Vagina (tissue), 2 donors: ENCODE results near the gene RFTN2. TPM values are rescaled to one million over a fixed set of nuclear protein-coding genes. Genes with fewer than 3 reads are reported as not detected.

Experiments used
- DNase-seq, 2 donors: peaks; one replicate each; pipeline ENCODE4 v3.0.0-alpha.2; 2017; ENCODE audit errors: extremely low spot score in 2 of 2
- H3K27ac ChIP-seq: fragments of 200-600 bp; sonication (generic); one replicate; pipeline ENCODE4 v1.5.1; 2019
- H3K27me3 ChIP-seq: fragments of 200-600 bp; sonication (generic); one replicate; pipeline ENCODE4 v1.5.1; 2019
- H3K36me3 ChIP-seq, 2 donors: fragments of 200-600 bp; sonication (generic); one replicate each; pipeline ENCODE4 v1.5.1; 2017 to 2019
- H3K4me1 ChIP-seq: fragments of 200-600 bp; sonication (generic); one replicate; pipeline ENCODE4 v1.5.1; 2019
- H3K4me3 ChIP-seq, 2 donors: fragments of 200-600 bp; sonication (generic); 1 replicate in 1 of 2; 2 replicates in 1 of 2; pipeline ENCODE4 v1.5.1; 2016 to 2019
- H3K9me3 ChIP-seq: fragments of 200-600 bp; sonication (generic); one replicate; pipeline ENCODE4 v1.5.1; 2019
- CTCF ChIP-seq, 3 experiments: fragments of 450-650 bp in 2 of 3; fragments of 200-600 bp in 1 of 3; sonication (generic) in 1 of 3; IDR thresholded peaks; one replicate each; pipeline ENCODE4 v1.5.1; 2017 to 2019; ENCODE audit warnings: antibody characterized with exemption in 3 of 3, mild to moderate bottlenecking in 2 of 3, moderate library complexity in 2 of 3
- POLR2A ChIP-seq, 2 donors: fragments of 450-650 bp; IDR thresholded peaks; one replicate each; pipeline ENCODE4 v1.6.1; 2017; ENCODE audit warnings: antibody characterized with exemption in 2 of 2, mild to moderate bottlenecking in 2 of 2, moderate library complexity in 2 of 2
- POLR2AphosphoS5 ChIP-seq, 2 donors: sonication (generic); formaldehyde crosslinking; IDR thresholded peaks; one replicate each; pipeline ENCODE4 v1.9.0; 2017; ENCODE audit warnings: antibody characterized with exemption in 2 of 2, mild to moderate bottlenecking in 2 of 2, low read depth in 1 of 2; ENCODE audit not compliant: insufficient read depth in 1 of 2
- intact Hi-C: fragments of 100-400 bp; cut with DNase I; formaldehyde crosslinking; loops from one replicate; pipeline ENCODE4 v1.15.1; 2023
- small RNA-seq: library from RNA; depleted of rRNA; stranded (forward); fragments of <200 nt; gene quantifications from one replicate; pipeline ENCODE3, GENCODE V24; 2016
- total RNA-seq: library from RNA; depleted of rRNA; stranded (reverse); fragments of >200 nt; gene quantifications from one replicate; pipeline ENCODE4 v1.2.3, GENCODE V29; 2016

Gene RFTN2
- total RNA-seq, 1 donor from 2014 or later = 10.8 TPM

GRCh38 chr2:197547163-197547900, 128.1 kb downstream of the RFTN2 start:
- intact Hi-C loops = no loop called here
- Histone ChIP-seq H3K27ac (no peak overlapping the region), H3K4me3 (no peak overlapping the region), H3K9me3 (no peaks in the 10 kb centered on the region), H3K27me3 (no peaks in the 10 kb centered on the region), H3K4me1 (no peaks in the 10 kb centered on the region), H3K36me3 (peaks cover 0 to 43% of the 10 kb centered on the region in 2 donors)
- DNase-seq = no peak
- TF ChIP-seq CTCF (IDR thresholded peaks at IDR 0.05) (no peak), POLR2A (IDR thresholded peaks at IDR 0.05) (no peak), POLR2AphosphoS5 (IDR thresholded peaks at IDR 0.05; ENCODE audit: insufficient read depth in 1 of 2, low read depth in 1 of 2) (no peak)

- intact Hi-C loops = no loop called here
- no peak for DNase-seq
- Histone ChIP-seq H3K4me1 (peaks cover 6% of the 10 kb centered on the region), H3K36me3 (peaks cover 0 to 34% of the 10 kb centered on the region in 2 donors), H3K27ac (no peak overlapping the region), H3K9me3 (no peaks in the 10 kb centered on the region), H3K4me3 (no peak overlapping the region), H3K27me3 (no peaks in the 10 kb centered on the region)
- TF ChIP-seq POLR2AphosphoS5 (IDR thresholded peaks at IDR 0.05; ENCODE audit: insufficient read depth in 1 of 2, low read depth in 1 of 2) (no peak), CTCF (IDR thresholded peaks at IDR 0.05) (no peak), POLR2A (IDR thresholded peaks at IDR 0.05) (no peak)
Observed at GRCh38 chr2:197543206-197543605, 132.2 kb downstream of the RFTN2 start.

GRCh38 chr2:197539734-197540133, 135.7 kb downstream of the RFTN2 start:
- Histone ChIP-seq H3K36me3 (peaks cover 0 to 57% of the 10 kb centered on the region in 2 donors), H3K27ac (no peak overlapping the region), H3K4me3 (no peak overlapping the region), H3K27me3 (no peaks in the 10 kb centered on the region), H3K4me1 (peaks cover 11% of the 10 kb centered on the region), H3K9me3 (no peaks in the 10 kb centered on the region)
- no peak for DNase-seq
- TF ChIP-seq CTCF (IDR thresholded peaks at IDR 0.05) = no peak
- no peak for TF ChIP-seq POLR2A (IDR thresholded peaks at IDR 0.05)
- TF ChIP-seq POLR2AphosphoS5 (IDR thresholded peaks at IDR 0.05; ENCODE audit: insufficient read depth in 1 of 2, low read depth in 1 of 2) = no peak
- intact Hi-C loops = no loop called here

GRCh38 chr2:197538412-197538811, 137.0 kb downstream of the RFTN2 start:
- intact Hi-C loops = no loop called here
- Histone ChIP-seq H3K36me3 (peaks cover 0 to 49% of the 10 kb centered on the region in 2 donors), H3K27ac (no peak overlapping the region), H3K4me1 (peaks cover 24% of the 10 kb centered on the region), H3K9me3 (no peaks in the 10 kb centered on the region), H3K4me3 (no peak overlapping the region), H3K27me3 (no peaks in the 10 kb centered on the region)
- no peak for TF ChIP-seq POLR2AphosphoS5 (IDR thresholded peaks at IDR 0.05; ENCODE audit: insufficient read depth in 1 of 2, low read depth in 1 of 2)
- no peak for TF ChIP-seq CTCF (IDR thresholded peaks at IDR 0.05)
- TF ChIP-seq POLR2A (IDR thresholded peaks at IDR 0.05) = no peak
- no peak for DNase-seq

Small RNAs within 50 kb of the gene (small RNA-seq; reads per million reads assigned to genes)
- gene AC020550.1 = not detected

Other genes starting within 250 kb of the RFTN2 start
- gene SF3B1, start 240.6 kb downstream of the RFTN2 start, total RNA-seq = 352 TPM
- gene COQ10B, start 222.0 kb downstream of the RFTN2 start, total RNA-seq = 28.5 TPM
- gene HSPD1, start 175.7 kb downstream of the RFTN2 start, total RNA-seq = 127 TPM
- gene HSPE1, start 175.2 kb downstream of the RFTN2 start, total RNA-seq = 39.0 TPM
- gene MOB4, start 159.5 kb downstream of the RFTN2 start, total RNA-seq = 24.3 TPM
- gene MARS2, start 29.8 kb upstream of the RFTN2 start, total RNA-seq = 8.3 TPM
- not detected for gene BOLL, start 109.7 kb upstream of the RFTN2 start, total RNA-seq
- 6.6 TPM for gene PLCL1, start 129.0 kb upstream of the RFTN2 start, total RNA-seq